NCI-H1092 treated with DMSO at 0.1 percent for 48 hours (cell line): ENCODE results near the gene LRRC27.
"Not testable (repeated sequence)": the region's sequence is repeated elsewhere in the genome, so short reads cannot be mapped to it uniquely, and the experiment has no call there.

Experiments used
- DNase-seq: peaks from one replicate; lab custom pipeline; 2025; lab: John Stamatoyannopoulos, UW

The LRRC27 gene

GRCh38 chr10:132337854-132338253, 5.9 kb downstream of the LRRC27 start:
- not testable (repeated sequence) for DNase-seq

GRCh38 chr10:132338876-132339275, 6.9 kb downstream of the LRRC27 start:
- no peak for DNase-seq

GRCh38 chr10:132339276-132339675, 7.3 kb downstream of the LRRC27 start:
- no peak for DNase-seq

- no peak for DNase-seq
These were observed 9.0 kb downstream of the LRRC27 start for GRCh38 chr10:132341017-132341416.

GRCh38 chr10:132341781-132342180, 9.8 kb downstream of the LRRC27 start:
- no peak for DNase-seq

GRCh38 chr10:132342553-132342952, 10.6 kb downstream of the LRRC27 start:
- DNase-seq: no peak

- no peak for DNase-seq
These were observed 12.4 kb downstream of the LRRC27 start for GRCh38 chr10:132344386-132344785.

GRCh38 chr10:132345345-132345744, 13.4 kb downstream of the LRRC27 start:
- no peak for DNase-seq

- no peak for DNase-seq
These were observed 14.8 kb downstream of the LRRC27 start for GRCh38 chr10:132346806-132347205.

GRCh38 chr10:132347211-132347930, 15.4 kb downstream of the LRRC27 start:
- DNase-seq: no peak

- DNase-seq: no peak
These were observed 15.9 kb downstream of the LRRC27 start for GRCh38 chr10:132347931-132348267.

- DNase-seq: no peak
These were observed 17.8 kb downstream of the LRRC27 start for GRCh38 chr10:132349766-132350165.

- no peak for DNase-seq
These were observed 18.4 kb downstream of the LRRC27 start for GRCh38 chr10:132350391-132350790.

- no peak for DNase-seq
These were observed 19.0 kb downstream of the LRRC27 start for GRCh38 chr10:132350946-132351345.

- no peak for DNase-seq
These were observed 19.6 kb downstream of the LRRC27 start for GRCh38 chr10:132351611-132352010.

- peak; percentile 15 for DNase-seq
These were observed 20.7 kb downstream of the LRRC27 start for GRCh38 chr10:132352462-132353308.

GRCh38 chr10:132353456-132354355, 21.7 kb downstream of the LRRC27 start:
- no peak for DNase-seq

GRCh38 chr10:132354356-132355094, 22.5 kb downstream of the LRRC27 start:
- no peak for DNase-seq

- DNase-seq: no peak
These were observed 23.3 kb downstream of the LRRC27 start for GRCh38 chr10:132355297-132355696.

- DNase-seq: no peak
These were observed 23.8 kb downstream of the LRRC27 start for GRCh38 chr10:132355754-132356153.

- no peak for DNase-seq
These were observed 24.7 kb downstream of the LRRC27 start for GRCh38 chr10:132356621-132357195.
